A673 (cell line): ENCODE measurements around the gene CLCN4. TPM values are rescaled to one million over a fixed set of nuclear protein-coding genes. Genes with fewer than 3 reads are reported as not detected.

Source experiments
- BruUV-seq: library from RNA; stranded (reverse); fragments of 400-500 nt; replicated peaks from 2 replicates; lab custom pipeline; 2021; lab: Mats Ljungman, UMichigan
- CTCF ChIA-PET: fragments of 300-600 bp; sonication (Branson Sonifier 250); formaldehyde crosslinking; loops from one replicate; lab custom pipeline; 2022; ENCODE audit warnings: antibody characterized with exemption; lab: Charles Lee
- POLR2A ChIA-PET: fragments of 300-600 bp; sonication (Branson Sonifier 250); formaldehyde crosslinking; loops from one replicate; lab custom pipeline; 2022; ENCODE audit warnings: antibody characterized with exemption; ENCODE audit not compliant: low non-redundant PET; lab: Charles Lee
- DNase-seq: peaks from one replicate; pipeline ENCODE4 v3.0.0-alpha.2; 2015; ENCODE audit warnings: low spot score
- H3K27ac ChIP-seq: fragments of 200-600 bp; sonication (generic); 2 replicates; pipeline ENCODE4 v1.5.1; 2016; ENCODE audit warnings: mixed run types, low read depth, mild to moderate bottlenecking, mixed read lengths, antibody characterized with exemption, low read length; ENCODE audit not compliant: poor library complexity, severe bottlenecking
- H3K27me3 ChIP-seq: fragments of 200-600 bp; sonication (generic); replicated peaks from 2 replicates; pipeline ENCODE4 v1.6.1; 2017; ENCODE audit warnings: mixed run types, low read depth, mild to moderate bottlenecking, mixed read lengths, antibody characterized with exemption, low read length; ENCODE audit not compliant: insufficient read depth, poor library complexity
- H3K36me3 ChIP-seq: fragments of 200-600 bp; sonication (generic); 2 replicates; pipeline ENCODE4 v1.6.1; 2016; ENCODE audit warnings: mixed run types, mild to moderate bottlenecking, mixed read lengths, antibody characterized with exemption, low read length; ENCODE audit not compliant: insufficient read depth, poor library complexity, severe bottlenecking
- H3K4me1 ChIP-seq: fragments of 200-600 bp; sonication (generic); 2 replicates; pipeline ENCODE4 v1.6.1; 2017; ENCODE audit warnings: mixed run types, mild to moderate bottlenecking, mixed read lengths, antibody characterized with exemption, low read length; ENCODE audit not compliant: insufficient read depth, poor library complexity, severe bottlenecking
- H3K4me3 ChIP-seq: fragments of 200-600 bp; sonication (generic); 2 replicates; pipeline ENCODE4 v1.5.1; 2016; ENCODE audit warnings: low read depth, mixed run types, mild to moderate bottlenecking, mixed read lengths, low read length; ENCODE audit not compliant: poor library complexity, severe bottlenecking
- H3K9me3 ChIP-seq: fragments of 200-600 bp; sonication (generic); 2 replicates; pipeline ENCODE4 v1.6.1; 2016; ENCODE audit warnings: mixed run types, low read depth, mild to moderate bottlenecking, mixed read lengths, antibody characterized with exemption, low read length; ENCODE audit not compliant: poor library complexity, severe bottlenecking
- CTCF ChIP-seq: fragments of 300-800, 200-600 bp; sonication (generic); conservative IDR thresholded peaks from 2 replicates; pipeline ENCODE4 v1.5.1; 2017; ENCODE audit warnings: low read depth, mild to moderate bottlenecking, antibody characterized with exemption, low read length, moderate library complexity, mixed read lengths
- EZH2 ChIP-seq: fragments of 200-600 bp; sonication (generic); IDR thresholded peaks from 2 replicates; pipeline ENCODE4 v1.6.1; 2017; ENCODE audit warnings: borderline replicate concordance, low read depth, mild to moderate bottlenecking, mixed read lengths, antibody characterized with exemption, low read length; ENCODE audit not compliant: poor library complexity, severe bottlenecking
- intact Hi-C: fragments of 100-400 bp; cut with micrococcal nuclease; formaldehyde crosslinking; loops from one replicate; pipeline ENCODE4 v1.10.0; 2022; ENCODE audit not compliant: unreplicated experiment
- total RNA-seq: library from RNA; stranded (reverse); gene quantifications from 2 replicates; pipeline ENCODE4 v1.2.3, GENCODE V29; 2021

CLCN4 gene
- total RNA-seq, 1 experiment from 2014 or later: 1.7 TPM

DNA sequence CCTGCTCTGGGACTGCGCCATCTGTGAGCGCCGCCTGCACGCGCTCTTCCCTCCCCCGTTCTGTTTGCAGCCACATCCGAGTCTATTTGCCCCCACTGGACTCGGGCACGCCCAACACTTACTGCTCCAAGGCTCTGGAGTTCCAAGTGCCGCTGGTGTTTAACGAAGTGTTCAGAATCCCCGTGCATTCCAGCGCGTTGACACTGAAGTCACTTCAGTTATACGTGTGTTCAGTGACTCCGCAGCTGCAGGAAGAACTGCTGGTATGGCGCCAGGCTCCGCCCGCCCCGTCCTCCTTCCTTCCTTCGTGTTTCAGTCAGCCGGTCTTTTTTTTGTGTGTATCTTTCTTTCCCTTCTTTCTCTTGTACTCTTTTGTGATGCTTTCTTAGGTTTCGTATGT lies 30.7 kb upstream of the CLCN4 start:
- BruUV-seq: no TSS peak
- peaks cover 18% of the 10 kb centered on the region for H3K9me3 ChIP-seq
- H3K4me1 ChIP-seq: no peaks in the 10 kb centered on the region
- no peak for DNase-seq
- TF ChIP-seq EZH2: no peak
- no peak for TF ChIP-seq CTCF
- peaks cover 3% of the 10 kb centered on the region for H3K36me3 ChIP-seq
- no peak overlapping the region for H3K4me3 ChIP-seq
- CTCF ChIA-PET: no interaction called here
- intact Hi-C loops: no loop called here
- H3K27me3 ChIP-seq: no peaks in the 10 kb centered on the region
- no peak overlapping the region for H3K27ac ChIP-seq
- POLR2A ChIA-PET: no interaction called here

DNA sequence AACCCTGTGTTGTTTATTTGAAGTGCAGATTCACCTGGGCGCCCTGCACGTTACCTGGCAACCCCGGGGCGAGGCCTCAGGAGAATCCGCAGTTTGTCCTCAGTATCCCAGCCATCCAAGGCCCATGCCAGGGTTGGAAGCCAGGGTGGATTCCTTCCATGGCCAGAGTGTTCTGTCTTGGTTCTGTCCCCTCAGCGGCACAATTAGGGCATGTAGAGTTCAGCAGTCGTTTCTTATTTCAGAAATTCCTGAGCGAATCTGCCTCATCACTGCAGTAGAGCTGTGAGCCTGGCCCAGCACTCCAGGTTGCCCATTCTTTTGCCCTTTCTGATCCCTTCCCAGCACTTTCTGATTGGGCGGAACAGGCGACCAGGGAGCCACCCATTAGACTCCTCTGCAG lies 29.9 kb upstream of the CLCN4 start:
- DNase-seq: no peak
- no peaks in the 10 kb centered on the region for H3K4me1 ChIP-seq
- H3K27ac ChIP-seq: no peak overlapping the region
- intact Hi-C loops: no loop called here
- POLR2A ChIA-PET: no interaction called here
- no peaks in the 10 kb centered on the region for H3K27me3 ChIP-seq
- H3K36me3 ChIP-seq: peaks cover 3% of the 10 kb centered on the region
- BruUV-seq: no TSS peak
- H3K9me3 ChIP-seq: peaks cover 11% of the 10 kb centered on the region
- no peak overlapping the region for H3K4me3 ChIP-seq
- TF ChIP-seq EZH2: no peak
- no peak for TF ChIP-seq CTCF
- CTCF ChIA-PET: no interaction called here

- Histone ChIP-seq H3K27ac (no peak overlapping the region), H3K4me3 (no peak overlapping the region), H3K36me3 (no peaks in the 10 kb centered on the region), H3K9me3 (no peaks in the 10 kb centered on the region), H3K4me1 (no peaks in the 10 kb centered on the region), H3K27me3 (no peaks in the 10 kb centered on the region)
- no TSS peak for BruUV-seq
- intact Hi-C loops: no loop called here
- no peak for DNase-seq
- TF ChIP-seq EZH2 (no peak), CTCF (no peak)
- ChIA-PET POLR2A (no interaction called here), CTCF (no interaction called here)
Observed at GRCh38 chrX:10128386-10128785, 28.4 kb upstream of the CLCN4 start.
